Measurements from ENCODE around the gene CR2. TPM values are rescaled to one million over a fixed set of nuclear protein-coding genes. Genes with fewer than 3 reads are reported as not detected.
"Not testable (repeated sequence)": the region's sequence is repeated elsewhere in the genome, so short reads cannot be mapped to it uniquely, and the experiment has no call there.

The CR2 gene
- total RNA-seq, 1 donor: 0.54 TPM

- DNase-seq (ENCODE audit: low read depth in 2 of 3, low spot score in 2 of 3): no peak
Observed at GRCh38 chr1:207503950-207504349, 49.8 kb downstream of the CR2 start.

GRCh38 chr1:207504438-207504837 lies 50.3 kb downstream of the CR2 start:
- no peak for DNase-seq (ENCODE audit: low read depth in 2 of 3, low spot score in 2 of 3)

- no peak for DNase-seq (ENCODE audit: low read depth in 2 of 3, low spot score in 2 of 3)
Observed at GRCh38 chr1:207510444-207510843, 56.3 kb downstream of the CR2 start.

DNA sequence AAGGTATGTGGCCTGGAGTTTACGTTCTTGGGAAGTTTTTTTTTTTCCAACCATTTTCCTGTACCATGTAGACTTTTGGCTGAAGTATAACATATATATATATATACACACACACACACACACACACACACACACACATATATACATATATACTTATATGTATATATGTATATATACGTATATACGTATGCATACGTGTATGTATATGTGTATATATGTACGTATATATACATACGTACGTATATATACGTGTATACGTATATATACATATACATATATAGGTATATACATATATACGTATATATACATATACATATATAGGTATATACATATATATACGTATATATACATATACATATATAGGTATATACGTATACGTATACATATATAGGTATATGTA lies 60.8 kb downstream of the CR2 start:
- DNase-seq (ENCODE audit: low read depth in 2 of 3, low spot score in 2 of 3): no peak

- DNase-seq (ENCODE audit: low read depth in 2 of 3, low spot score in 2 of 3): no peak
Observed at GRCh38 chr1:207516729-207517128, 62.6 kb downstream of the CR2 start.

DNA sequence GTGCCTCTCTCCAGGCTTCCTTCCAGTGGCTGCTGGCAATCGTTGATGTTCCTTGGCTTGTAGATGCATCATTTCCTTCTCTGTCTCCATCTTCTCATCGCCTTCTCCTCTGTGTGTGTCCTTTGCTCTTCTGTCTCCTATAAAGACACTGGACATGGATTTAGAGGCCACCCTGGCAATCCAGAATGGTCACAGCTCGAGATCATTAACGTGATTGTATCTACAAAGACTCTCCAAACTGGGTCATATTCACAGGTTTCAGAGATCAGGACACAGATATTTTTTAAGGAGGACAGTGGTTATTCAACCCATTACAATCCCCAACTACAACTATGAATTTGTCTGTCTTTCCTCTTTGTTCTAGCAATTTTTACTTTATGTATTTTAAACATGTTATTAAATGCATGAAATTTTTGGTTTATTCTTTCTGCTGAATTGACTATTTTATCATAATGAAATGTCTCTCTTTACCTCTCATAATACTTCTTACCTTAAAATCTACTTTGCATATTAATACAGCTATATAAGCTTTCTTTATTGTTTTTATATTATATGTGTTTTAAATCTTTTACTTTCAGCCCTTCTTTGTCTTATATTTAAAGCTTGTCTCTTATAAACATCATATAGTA lies 64.6 kb downstream of the CR2 start:
- no peak for DNase-seq (ENCODE audit: low read depth in 2 of 3, low spot score in 2 of 3)

DNA sequence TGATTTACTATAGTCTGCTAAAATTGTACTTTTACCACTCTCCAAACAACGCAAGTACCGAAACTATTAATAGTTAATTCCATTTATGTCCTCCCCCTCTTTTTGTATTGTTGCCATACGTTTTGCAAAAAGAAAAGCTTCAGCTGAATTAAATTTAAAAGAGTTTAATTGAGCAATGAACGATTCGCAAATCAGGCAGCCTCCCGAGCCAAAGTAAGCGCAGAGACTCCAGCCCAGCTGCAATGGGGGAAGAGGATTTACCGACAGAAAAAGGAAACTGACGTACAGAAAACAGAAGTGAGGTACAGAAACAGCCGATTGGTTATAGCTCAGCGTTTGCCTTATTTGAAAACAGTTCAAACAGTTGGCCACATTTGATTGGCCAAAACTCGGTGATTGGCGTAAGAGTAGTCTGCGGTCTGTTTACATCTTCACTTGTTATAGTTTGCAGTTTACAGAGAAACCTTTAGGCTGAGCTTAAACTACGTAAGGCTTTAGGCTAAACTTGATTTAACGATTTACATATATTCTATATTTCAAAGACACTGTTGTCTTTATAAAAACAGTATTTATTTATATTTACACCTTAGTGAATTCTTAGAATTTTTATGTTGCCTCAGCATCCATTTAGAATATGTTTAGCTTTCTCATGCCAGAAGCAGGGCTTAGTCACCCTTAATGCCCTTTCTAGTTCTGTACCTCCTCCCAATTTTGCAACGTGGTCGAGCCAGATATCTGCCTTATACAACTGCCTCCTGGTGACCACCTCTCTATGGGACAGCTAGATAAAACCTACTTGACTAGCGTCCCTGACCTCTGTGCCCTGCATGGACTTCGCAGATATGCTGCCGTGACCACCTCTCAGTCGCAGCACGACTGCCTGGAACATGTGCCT lies 65.6 kb downstream of the CR2 start:
- peak in 2 of 3 donors; percentile 42 for DNase-seq (ENCODE audit: low read depth in 2 of 3, low spot score in 2 of 3)

DNA sequence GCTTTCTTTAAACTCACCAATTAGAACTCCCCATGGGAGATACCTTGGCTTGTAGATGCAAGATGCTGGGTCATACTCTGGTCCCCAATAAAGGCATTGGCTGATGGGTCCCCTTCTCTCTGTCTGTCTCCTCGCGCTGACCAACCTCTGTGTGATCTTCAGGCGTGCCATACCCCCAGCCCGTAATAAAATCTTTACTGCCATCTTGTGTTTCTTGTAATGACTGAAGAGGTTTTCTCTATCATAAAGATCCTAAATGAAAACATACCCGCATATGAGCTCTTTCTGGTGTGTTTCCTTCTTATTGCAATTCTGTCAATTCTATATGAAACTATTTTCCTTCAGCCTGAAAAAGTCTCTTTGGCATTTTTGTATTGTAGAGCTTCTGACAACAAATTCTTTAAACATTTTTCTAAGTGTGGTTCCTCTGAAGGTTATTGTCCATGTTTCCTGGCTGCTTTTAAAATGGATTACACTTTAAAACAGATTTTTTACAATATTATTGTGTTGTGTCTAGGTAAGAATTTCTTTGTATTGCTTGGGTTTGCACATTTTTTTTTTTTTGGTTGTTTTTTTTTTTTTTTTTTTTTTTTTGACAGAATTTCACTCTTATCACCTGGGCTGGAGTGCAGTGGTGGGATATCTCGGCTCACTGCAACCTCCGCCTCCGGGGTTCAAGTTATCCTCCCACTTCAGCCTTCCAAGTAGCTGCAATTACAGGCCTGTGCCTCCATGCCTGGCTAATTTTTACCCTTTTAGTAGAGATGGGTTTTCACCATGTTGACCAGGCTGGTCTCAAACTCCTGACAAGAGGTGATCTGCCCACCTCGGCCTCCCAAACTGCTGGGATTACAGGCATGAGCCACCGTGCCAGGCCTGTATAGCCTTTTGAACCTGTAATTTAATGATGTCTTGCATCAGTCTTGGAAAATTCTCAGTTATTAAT lies 66.5 kb downstream of the CR2 start:
- not testable (repeated sequence) for DNase-seq (ENCODE audit: low read depth in 2 of 3, low spot score in 2 of 3)

- not testable (repeated sequence) for DNase-seq (ENCODE audit: low read depth in 2 of 3, low spot score in 2 of 3)
Observed at GRCh38 chr1:207525239-207525638, 71.1 kb downstream of the CR2 start.

DNA sequence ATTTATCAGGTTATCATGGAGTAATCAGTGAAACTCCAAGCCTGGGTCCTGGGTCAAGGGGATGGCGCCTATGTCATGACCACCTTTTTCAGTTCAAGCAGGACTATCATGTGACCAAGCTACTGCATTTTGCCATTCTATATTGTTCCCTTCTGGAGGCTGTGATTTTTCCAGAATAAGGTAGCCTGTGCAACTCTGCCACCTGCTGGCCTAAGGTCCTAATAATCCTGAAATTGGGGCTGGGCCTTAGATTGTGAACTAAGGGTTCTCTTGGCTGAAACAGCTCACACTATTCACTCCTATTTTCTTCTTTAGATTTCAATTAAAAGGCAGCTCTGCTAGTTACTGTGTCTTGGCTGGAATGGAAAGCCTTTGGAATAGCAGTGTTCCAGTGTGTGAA lies 74.3 kb downstream of the CR2 start:
- DNase-seq (ENCODE audit: low read depth in 2 of 3, low spot score in 2 of 3): not testable (repeated sequence)

DNA sequence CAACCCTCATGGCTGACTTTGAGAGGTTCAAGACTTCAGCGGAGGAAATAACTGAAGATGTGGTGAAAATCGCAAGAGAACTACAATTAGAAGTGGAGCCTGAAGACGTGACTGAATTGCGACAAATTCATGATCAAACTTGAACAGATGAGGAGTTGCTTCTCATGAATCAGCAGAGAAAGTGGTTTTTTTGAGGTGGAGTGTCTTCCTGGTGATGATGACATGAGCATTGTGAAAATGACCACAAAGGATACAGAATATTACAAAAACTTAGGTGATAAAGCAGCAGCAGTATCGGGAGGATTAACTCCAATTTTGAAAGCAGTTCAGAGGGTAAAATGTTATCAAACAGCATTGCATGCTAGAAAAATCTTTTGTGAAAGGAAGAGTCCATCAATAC lies 82.1 kb downstream of the CR2 start:
- DNase-seq (ENCODE audit: low read depth in 2 of 3, low spot score in 2 of 3): not testable (repeated sequence)

Other genes with a start within 250 kb of the CR2 start
- gene CD55, start 132.7 kb upstream of the CR2 start, total RNA-seq: 40.7 TPM
- gene CR1, start 41.8 kb downstream of the CR2 start, total RNA-seq: 7.8 TPM
- under 0.01 TPM for gene CR1L, start 190.8 kb downstream of the CR2 start, total RNA-seq